ENCODE data around the gene ATP8B4. TPM values are rescaled to one million over a fixed set of nuclear protein-coding genes. Genes with fewer than 3 reads are reported as not detected.

The ATP8B4 gene
- total RNA-seq, 6 experiments from 2014 or later: 0.31 to 1.6 (median 0.91) TPM

- peak overlapping the region; percentile 59 for H3K27ac Mint-ChIP-seq
- no peak for DNase-seq
- peaks cover 15% of the 10 kb centered on the region for H3K36me3 Mint-ChIP-seq (ENCODE audit: low read depth)
- peaks cover 82% of the 10 kb centered on the region for H3K4me1 Mint-ChIP-seq (ENCODE audit: low read depth)
- no peak overlapping the region; the same call in 1 of the 2 replicates for H3K4me3 Mint-ChIP-seq
- peaks cover 5% of the 10 kb centered on the region; the same call in 1 of the 2 replicates for H3K9me3 Mint-ChIP-seq
- no peaks in the 10 kb centered on the region; the same call in none of the 2 replicates for H3K27me3 Mint-ChIP-seq (ENCODE audit: insufficient read depth)
- no peak for TF ChIP-seq CTCF (IDR thresholded peaks at IDR 0.05)
These were observed 254.8 kb downstream of the ATP8B4 start for GRCh38 chr15:49864251-49864650.

DNA sequence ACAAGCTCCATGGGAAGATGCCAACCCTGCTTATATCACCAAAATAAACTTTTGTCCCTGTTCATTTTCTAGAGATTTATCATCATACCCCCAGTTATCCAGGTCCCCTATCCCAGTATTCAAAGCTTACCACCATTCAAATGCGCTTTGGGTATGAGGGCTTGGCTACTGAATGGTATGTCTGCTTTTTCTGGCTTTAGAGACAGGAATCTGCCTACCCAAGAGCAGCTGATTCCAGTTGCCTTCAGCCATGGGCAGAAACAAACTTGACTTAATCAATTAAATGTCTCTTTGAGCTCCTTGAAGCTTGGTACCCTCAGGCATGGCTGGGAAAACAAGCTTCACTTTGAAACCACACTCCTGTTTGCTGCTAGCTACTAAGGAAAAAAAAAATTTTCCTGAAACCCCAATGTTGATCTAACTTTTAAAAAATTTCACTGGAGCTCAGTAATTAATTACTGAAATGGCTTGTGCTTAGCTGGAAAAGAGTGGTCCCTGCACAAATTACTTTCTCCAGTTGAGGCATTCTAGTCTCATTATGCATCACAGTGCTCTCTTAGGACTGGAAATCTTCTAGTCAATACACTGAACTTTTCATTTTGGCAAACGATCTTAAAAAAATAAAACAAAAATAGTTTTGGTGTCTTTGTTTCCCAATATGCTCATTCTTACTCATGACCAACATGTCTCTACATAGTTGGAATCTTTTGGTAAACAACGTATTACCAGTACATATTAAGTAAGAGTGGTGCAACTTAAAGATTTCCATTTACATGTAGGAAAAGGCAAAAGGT is 255.4 kb downstream of the ATP8B4 start:
- Mint-ChIP-seq H3K27ac (peak overlapping the region; percentile 74), H3K27me3 (ENCODE audit: insufficient read depth) (no peaks in the 10 kb centered on the region; the same call in none of the 2 replicates), H3K36me3 (ENCODE audit: low read depth) (peaks cover 15% of the 10 kb centered on the region), H3K4me3 (peak overlapping the region; percentile 16; the same call in 1 of the 2 replicates), H3K9me3 (peaks cover 5% of the 10 kb centered on the region; the same call in 1 of the 2 replicates), H3K4me1 (ENCODE audit: low read depth) (peaks cover 87% of the 10 kb centered on the region)
- peak; percentile 78 for DNase-seq
- TF ChIP-seq CTCF (IDR thresholded peaks at IDR 0.05): no peak

- peaks cover 95% of the 10 kb centered on the region for H3K4me1 Mint-ChIP-seq (ENCODE audit: low read depth)
- H3K27me3 Mint-ChIP-seq (ENCODE audit: insufficient read depth): no peaks in the 10 kb centered on the region; the same call in 1 of the 2 replicates
- TF ChIP-seq CTCF (IDR thresholded peaks at IDR 0.05): no peak
- peak overlapping the region; percentile 58; the same call in 1 of the 2 replicates for H3K4me3 Mint-ChIP-seq
- peak overlapping the region; percentile 64 for H3K27ac Mint-ChIP-seq
- peak; percentile 40 for DNase-seq
- H3K36me3 Mint-ChIP-seq (ENCODE audit: low read depth): peaks cover 8% of the 10 kb centered on the region
- no peaks in the 10 kb centered on the region; the same call in 1 of the 2 replicates for H3K9me3 Mint-ChIP-seq
These were observed 258.9 kb downstream of the ATP8B4 start for GRCh38 chr15:49860101-49860500.

DNA sequence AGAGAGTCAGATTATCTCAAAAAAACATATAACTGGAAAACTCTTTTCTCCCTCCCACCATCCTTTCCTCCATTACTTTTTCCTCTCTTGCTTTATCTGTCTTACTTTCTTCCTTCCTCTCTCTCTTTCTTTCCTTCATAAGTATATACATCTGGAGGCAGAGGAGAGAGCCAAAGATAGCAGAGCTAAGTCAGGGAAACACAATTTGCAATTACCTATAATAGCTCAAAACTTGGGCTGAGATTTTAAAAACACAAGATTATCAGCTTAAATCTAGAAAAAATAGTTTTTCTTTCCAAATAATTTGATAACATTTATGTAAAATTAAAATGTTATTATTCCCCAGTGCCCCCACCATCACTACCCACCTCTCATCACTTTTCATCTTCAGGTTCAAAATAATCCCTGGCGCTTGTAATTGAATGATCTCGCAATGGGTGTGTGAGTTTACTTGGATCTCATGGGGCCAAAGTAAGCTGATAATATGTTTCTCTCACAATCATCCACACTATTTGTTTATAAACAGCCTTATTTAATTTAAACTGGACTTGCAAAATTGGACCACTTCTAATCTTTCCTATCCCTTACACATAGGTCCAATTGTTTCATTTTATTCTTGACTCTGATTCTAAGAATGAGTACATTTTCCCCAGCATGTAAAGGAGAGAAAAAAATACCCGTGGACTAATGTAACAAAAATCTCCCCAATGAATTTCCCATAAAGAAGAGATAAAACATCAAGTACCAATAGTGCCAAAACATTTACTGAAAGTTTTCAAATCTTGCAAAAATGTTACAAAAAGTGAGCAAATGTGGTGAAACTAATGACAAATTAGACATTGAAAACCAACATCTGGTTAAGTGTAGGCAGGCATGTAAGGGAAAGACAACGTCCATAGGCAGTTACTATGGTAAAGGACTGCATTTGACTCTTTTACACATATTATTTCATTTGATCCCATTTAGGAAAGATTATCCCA is 261.2 kb downstream of the ATP8B4 start:
- Mint-ChIP-seq H3K4me1 (ENCODE audit: low read depth) (peaks cover 90% of the 10 kb centered on the region), H3K9me3 (no peaks in the 10 kb centered on the region), H3K27me3 (ENCODE audit: insufficient read depth) (no peaks in the 10 kb centered on the region; the same call in 1 of the 2 replicates), H3K36me3 (ENCODE audit: low read depth) (peaks cover 21% of the 10 kb centered on the region), H3K4me3 (no peak overlapping the region), H3K27ac (no peak overlapping the region)
- TF ChIP-seq CTCF (IDR thresholded peaks at IDR 0.05): no peak
- DNase-seq: no peak

DNA sequence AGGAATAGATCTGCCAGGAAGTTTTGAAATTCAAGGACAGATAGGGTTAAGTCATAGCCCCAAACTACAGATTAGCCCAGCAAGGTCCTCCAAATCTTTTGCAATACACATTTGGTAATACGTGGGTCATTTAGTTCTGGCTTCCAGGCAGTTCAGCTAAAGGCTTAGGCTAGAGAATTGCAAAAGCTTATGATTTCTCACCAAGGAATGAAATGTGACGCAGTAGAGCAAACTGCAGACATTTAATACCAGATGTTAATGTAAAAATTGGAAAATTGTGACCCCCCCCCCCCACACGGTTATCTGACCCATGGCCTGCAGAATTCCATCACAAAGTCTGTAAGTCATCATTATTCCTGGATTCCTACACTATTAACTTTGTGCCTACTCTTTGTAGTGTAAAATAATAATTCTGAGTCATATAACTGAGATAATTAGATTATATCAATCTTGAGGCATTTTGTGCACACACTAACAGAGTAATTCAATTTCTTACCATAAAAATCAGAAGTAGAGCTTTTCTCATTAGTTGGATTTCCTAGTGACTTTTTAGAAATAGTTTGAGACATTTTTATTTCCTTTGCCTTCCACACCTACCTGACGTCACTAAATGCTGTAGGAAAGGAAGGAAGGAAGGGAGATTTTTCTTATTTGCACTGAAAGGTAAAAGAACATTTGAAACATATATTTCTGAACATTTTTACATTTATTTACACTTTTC is 263.0 kb downstream of the ATP8B4 start:
- Mint-ChIP-seq H3K4me3 (no peak overlapping the region), H3K4me1 (ENCODE audit: low read depth) (peaks cover 88% of the 10 kb centered on the region), H3K27me3 (ENCODE audit: insufficient read depth) (no peaks in the 10 kb centered on the region), H3K27ac (peak overlapping the region; percentile 77), H3K36me3 (ENCODE audit: low read depth) (peaks cover 18% of the 10 kb centered on the region), H3K9me3 (peaks cover 4% of the 10 kb centered on the region)
- DNase-seq: peak; percentile 93
- no peak for TF ChIP-seq CTCF (IDR thresholded peaks at IDR 0.05)

All from HFFc6 (cell line).